TTC549 (cell line): ENCODE results near the gene PDE9A.
"Not testable (repeated sequence)": the region's sequence is repeated elsewhere in the genome, so short reads cannot be mapped to it uniquely, and the experiment has no call there.

Experiments used
- FAIRE-seq: peaks from 2 replicates; lab custom pipeline; 2012; peaks lifted over from hg19 to GRCh38; lab: Jason Lieb, UNC

The PDE9A gene

DNA sequence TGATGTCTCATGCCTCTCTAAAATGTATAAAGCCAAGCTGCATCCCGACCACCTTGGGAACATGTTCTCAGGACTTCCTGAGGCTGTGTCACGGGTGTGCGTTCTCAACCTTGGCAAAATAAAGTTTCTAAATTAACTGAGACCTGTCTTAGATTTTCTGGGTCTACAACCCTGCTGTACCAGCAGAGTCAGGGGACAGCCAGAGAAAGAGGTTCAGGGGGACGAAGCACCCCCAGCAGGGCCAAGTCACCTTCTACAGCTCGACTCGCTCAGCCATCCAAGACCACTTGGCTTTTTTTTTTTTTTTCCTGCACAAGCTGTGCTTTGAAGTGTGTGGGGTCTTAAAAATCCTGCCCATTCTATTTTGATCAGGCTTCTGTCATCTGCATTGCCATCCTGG is 28.5 kb upstream of the PDE9A start:
- FAIRE-seq: no peak

DNA sequence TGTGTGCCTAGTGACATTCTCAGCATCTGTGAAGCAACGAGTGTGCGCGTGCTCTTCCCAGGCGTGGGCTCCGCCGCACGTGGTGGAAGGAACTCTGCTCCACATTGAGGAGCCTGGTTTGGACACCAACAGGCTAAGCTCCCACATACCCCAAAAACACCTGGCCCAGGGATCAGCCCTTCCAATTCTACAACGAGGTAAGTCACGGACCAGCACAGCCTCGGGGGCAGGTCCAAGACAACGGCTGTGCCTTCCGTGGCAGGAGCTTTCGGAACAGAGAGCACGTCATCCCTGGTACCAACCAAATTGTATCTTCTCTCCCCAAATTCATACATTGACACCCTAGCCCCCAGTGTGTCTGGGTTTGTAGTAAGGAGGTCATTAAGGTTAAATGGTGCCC is 27.2 kb upstream of the PDE9A start:
- no peak for FAIRE-seq

DNA sequence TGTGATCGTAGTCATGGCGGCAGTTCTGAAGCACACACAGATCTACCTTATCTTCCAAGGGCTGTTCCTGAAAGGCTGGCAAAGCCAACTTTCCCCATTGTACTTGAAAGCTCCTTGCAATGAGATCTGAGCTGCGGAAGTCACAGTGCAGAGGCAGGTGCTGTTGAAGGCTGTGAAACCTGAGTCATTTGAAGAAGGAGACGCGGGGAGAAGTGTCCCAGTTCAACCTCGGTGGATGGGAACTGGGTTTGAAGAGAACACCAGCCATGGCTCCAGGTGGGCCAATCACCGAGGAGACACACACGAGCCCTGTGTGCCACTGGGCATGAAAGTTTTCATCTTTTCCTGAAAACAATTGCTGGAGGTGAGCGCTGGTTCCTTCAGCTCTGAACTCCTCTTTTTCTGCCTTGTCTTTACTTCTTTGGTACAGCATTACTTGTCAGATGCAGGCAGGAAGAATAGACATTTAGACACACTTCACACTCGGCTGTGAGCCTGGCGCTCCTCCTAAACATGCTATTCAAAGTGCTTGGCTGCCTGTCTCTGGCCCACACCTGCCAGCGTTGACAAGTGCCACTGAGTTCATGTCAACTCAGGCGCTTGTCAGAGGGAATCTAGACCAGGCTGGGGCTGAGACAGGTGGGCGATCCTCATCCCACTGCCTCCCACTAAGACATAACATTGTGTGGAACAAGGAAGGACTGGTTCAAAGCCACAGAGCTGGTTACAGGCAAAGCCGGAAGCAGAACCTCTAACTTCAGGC is 25.7 kb upstream of the PDE9A start:
- FAIRE-seq: no peak

DNA sequence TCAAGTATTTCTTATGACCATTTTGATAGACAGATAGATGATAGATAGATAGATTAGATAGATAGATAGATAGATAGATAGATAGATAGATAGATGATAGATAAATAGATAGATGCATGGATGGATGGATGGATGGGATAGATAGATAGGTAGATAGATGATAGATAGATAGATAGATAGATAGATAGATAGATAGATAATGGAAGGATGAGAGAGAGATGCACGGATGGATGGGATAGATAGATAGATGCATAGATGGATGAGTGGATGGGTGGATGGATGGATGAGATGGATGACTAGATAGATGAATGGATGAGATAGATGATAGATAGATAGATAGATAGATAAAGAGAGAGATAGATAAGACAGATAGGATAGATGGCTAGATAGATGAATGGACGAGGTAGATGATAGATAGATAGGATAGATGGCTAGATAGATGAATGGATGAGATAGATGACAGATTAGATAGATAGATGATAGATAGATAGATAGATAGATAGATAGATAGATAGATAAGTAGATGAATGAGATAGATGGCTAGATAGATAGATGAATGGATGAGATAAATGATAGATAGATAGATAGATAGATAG is 24.9 kb upstream of the PDE9A start:
- not testable (repeated sequence) for FAIRE-seq

DNA sequence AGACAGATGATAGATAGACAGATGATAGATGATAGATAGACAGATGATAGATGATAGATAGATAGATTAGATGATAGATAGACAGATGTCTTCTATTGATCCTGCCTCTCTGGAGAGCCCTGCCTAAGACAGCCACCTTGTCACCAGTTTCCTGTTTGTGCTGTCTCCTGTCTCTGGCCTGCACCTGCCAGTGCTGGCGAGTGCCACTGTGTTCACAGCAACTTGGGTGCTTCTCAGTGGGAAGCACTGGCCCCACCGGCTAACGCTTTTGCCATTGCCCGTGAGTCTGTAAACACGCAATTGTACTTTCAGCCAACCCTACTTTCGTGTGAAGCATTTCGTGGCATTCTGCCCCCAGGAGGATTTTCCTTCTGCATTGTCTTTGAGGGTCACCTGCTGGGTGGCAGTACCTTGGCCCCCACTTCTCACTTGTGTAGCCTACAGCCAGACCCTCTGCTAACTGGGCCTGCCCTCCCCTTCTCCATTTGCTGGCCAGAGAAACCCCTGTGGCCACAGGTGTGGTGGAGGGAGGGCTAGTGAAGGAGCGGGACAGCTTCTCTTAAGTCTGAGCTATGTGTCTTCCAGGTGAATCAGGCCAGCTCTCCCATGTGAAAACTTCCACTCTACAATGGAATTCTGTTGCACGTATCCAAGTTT is 23.4 kb upstream of the PDE9A start:
- FAIRE-seq: no peak

DNA sequence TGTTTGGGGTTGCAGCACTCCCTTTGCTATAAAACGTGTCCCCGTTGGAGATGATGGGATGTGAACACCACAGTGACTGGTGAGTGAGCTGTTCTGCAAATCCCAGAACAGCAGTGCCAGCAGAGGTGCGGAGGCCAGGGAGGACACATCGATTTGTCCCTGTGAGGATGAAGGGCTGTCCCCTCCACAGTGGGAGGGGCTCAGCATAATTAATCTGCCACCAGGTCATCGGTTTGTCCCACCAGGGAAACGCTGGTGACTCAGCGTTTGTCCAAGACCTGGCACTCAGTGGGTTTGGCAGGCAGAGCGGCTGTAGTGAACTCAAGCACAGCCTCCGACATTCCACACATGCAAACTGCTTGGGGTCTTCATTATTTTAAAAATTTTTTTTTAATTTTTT is 22.8 kb upstream of the PDE9A start:
- FAIRE-seq: no peak

DNA sequence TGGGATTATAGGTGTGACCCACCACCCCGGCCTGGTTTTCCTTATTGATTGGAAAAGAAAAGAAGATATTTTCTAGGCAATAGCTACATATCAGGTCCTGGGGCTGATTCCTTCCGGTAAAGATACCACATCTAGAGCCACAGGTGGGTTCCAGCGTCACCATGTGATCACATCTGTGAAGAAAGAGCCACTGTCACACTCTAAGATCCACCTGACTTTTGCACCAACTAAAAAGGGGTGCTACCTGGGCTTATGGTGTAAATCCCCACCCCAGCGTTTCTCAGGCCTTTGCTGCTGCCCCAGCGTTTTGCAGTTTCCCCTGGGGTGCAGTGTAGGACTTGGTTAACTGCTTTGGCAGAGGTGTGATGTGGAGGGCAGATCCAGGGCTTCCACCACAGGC is 22.3 kb upstream of the PDE9A start:
- no peak for FAIRE-seq

DNA sequence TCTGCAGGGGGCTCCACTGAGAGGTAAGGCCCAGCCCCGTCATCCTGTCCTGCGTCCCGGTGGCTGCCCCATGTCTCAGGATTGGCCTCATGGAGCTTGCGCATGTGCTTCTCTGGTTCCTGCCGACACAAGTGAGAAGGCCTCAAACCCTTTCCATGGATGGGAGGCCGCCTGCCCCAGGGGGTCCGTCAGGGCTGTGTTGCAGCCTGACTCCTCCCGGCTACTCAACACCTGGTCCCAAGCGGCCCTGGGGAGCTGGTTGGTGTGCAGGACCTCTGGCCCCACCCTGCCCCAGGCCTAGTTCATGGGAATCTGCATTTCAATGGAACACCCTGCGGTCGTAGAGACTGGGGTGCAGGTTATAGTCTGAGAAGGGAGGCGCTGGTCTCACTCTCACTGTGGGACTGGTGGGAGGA is 21.1 kb upstream of the PDE9A start:
- FAIRE-seq: no peak

DNA sequence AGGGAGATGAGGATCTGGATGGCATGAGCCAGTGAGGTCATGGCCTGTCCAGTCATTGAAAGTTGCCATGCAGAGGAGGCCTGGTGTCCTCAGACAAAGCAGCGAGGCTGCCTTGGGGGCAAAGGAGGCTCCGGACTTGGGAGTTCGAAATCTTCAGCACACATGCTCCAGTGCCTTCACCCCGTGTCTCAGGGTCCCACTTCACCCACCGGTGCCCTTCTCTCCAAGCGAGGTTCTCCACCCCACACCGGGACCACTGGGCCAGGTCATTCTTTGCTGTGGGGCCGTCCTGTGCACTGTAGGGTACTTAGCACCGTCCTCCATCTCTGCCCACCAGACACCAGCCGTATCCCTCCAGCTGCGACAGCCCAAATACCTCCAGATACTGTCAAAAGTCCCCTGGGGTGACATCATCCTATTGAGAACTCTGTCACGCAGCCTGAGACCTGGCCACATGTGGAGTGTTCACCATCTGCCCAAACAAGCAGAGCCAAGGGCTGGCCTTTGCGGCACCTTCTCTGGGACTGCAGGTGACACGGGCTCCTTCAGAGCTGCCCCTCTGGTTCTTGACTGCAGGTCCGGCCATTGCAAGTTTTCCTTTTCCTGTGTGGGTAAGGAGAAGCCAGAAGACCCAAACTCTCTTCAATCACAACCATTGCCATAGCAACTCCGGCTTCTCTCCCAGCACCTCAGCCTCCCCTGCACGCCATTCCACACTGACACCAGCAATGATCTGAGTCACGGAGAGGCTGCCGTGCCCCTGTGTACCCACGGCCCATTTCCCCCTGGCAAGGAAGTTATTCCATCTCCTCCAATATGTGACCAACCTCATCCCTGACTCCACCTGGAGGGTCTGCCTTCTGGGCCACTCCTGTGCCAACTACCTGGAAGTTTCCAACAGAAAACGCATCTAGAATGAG is 20.4 kb upstream of the PDE9A start:
- FAIRE-seq: no peak

DNA sequence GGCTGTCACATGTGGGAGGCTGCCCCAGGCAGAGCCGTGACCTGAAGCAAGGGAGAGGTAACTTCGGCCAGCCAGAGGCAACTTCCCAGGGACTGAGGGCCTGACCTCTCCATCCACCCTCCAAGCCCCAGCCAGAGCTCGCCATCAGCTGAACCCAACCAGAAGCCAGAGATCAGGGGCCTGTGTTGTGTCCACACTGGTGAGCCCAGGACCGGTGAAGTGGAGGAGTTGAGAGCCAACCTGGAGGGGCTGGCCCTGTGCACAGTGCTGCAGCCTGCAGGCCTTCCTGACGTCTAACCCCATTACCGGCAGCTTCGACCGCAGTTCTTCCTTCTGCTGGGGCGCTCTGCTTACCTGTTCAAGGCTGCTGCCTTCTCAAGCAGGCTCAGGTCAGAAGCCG is 19.6 kb upstream of the PDE9A start:
- no peak for FAIRE-seq

DNA sequence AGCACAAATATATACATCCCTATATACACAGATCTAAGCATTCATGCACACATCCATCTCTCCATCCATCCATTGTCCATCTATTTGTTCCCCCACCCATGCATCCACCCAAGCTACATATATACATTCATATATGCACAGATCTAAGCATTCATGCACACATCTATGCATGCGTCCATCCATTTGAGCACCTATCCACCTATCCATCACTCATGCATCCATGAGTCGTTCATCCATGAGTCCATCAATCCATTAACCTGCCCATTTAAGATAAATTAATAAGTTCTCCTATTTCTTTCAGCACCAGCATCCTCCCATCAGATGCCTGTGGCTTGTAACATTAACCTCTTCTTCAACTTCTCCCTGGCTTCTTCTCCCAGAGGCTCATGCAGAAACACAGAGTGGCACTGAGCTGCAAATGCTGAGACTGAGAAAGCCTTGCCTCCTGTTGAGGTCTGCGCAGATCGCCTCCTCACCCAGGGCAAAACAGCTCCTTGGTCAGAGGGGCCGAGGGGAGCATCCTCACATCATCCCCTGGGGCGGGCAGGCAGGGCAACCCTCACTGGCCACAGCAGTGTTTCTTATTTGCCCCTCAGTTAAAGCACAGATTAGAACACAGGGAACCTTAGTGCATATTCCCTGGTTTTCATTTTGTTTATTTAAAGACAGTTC is 17.4 kb upstream of the PDE9A start:
- FAIRE-seq: no peak

DNA sequence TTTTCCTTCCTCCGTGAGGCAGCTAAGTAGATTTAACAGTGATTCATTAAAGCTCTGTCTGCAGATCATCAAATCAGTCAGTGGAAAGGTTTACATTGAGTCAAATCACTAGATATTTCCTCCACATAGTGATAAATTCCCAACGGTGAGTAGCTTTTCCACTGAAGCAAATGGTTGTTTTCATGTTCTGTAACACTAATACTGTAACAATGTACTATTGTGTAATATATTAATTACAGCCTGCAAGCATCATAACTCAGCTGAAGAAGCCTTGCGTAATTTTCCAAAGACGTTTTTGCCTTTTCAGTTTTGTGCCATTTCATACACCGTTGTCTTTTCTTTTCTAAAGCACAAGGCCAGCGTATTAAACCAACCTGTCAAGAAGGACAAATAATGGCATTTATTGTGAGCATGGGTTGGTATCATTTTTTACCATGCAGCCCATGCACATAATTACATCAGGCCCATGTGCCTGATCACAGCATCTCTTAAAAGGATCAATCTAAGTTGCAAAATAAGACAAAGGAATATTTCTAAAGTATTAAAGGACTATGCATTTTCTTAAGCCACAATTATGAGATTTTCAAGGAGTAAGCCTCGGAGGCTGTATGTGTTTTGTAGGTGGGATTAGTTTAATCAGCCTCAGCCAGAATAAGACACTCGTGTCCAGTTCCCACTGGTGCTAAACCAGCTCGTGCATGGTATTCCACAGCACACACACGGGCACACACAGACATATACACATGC is 16.7 kb upstream of the PDE9A start:
- no peak for FAIRE-seq

DNA sequence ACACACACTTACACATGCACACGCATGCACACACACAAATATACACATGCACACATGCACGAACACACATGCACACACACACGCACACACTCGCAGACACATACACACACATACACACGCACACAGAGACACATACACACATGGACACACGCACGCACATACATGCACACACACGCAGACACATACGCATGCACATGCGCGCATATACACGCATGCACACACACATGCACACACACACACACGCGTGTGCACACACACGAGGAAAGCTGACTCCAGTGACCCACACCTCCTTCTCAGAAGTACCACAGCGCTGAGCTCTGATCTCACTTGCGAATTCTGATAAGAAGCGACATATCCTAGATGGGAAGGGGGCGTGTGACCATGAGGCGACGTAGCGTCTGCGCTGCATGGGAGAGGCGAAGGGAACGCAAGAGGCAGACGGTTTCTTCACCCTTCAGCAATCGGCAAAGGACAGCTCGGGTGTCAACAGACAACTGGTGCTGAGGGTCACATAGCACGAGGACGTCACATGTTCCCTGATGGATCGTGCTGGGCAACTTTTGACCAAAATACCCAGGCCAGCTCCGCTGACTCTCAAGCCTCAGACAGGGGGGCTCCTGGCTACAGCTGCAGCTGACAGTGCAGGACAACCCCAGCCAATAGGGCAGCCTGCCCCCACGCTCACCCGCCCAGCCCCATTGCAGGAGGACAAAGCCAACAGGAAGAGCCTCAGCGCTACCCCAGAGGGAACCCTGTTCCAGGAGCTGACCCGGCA is 16.0 kb upstream of the PDE9A start:
- no peak for FAIRE-seq

DNA sequence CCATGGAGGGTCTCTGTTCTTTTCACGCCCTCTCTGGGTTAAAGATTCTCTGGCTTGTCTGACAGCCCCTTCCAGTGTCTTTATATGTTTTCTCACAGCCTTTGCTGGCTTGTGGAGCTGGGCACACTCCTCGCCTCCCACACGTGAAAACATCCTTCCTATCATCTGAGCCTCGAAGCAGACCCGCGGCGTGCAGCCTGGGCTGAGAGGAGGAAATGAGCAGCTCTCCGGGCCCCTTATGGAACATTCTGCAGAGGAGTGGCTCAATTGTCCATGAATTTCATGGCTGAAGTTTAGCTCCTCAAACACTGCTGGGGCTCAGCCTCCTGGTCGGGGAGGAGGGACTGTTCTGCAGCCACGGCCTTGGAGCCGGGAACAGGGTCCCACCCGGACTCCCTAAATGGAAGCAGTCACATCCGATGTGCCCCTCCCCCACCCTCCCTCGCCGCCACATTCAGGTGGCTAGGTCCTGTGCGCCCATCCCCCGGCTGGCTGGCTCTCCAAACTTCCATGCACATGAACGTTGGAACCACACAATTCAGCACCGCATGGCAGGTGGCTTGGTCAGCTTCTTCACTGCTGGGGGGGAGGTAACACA is 15.1 kb upstream of the PDE9A start:
- FAIRE-seq: no peak

DNA sequence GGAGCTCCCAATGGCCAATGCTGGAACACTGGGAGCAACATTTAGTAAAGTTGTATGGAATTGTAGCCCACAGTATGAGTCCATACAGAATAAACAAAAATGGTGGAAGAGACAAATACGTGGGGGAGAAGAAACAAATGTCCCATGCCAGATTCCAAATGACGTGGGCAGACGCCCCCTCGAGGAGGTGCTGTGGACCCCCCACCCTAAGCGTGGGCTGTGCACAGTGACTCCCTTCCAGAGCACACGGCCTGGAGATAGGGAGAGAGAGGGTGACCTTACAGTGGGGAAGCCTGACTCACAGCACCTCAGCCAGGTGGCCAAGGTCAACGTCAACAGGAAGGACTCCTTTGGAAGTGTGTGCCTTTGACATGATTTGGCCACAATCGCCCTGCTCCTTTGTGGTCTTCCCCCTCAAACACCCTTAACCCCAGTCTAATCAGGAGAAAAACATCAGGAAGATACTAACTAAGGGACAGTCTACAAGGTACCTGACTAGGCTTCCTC is 13.7 kb upstream of the PDE9A start:
- no peak for FAIRE-seq

DNA sequence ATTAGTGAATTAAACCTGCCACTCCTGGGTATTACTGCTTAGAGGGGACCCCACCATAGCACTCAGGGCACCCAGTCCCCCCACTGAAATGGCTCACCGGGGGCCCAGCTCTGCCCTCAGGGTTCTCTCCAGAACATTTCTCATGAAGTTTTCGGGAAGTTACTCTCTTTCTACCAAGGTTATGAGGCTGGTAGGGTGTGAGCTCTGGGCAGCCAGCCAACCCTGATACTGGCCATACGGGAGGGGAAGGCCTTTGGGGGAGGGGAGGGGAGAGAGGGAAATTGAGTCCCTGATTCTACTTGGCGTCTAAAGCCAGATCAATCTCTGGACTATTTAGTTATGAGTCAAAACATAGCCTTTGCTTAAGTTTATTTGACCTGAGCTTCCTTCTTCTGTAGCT is 12.9 kb upstream of the PDE9A start:
- FAIRE-seq: no peak

DNA sequence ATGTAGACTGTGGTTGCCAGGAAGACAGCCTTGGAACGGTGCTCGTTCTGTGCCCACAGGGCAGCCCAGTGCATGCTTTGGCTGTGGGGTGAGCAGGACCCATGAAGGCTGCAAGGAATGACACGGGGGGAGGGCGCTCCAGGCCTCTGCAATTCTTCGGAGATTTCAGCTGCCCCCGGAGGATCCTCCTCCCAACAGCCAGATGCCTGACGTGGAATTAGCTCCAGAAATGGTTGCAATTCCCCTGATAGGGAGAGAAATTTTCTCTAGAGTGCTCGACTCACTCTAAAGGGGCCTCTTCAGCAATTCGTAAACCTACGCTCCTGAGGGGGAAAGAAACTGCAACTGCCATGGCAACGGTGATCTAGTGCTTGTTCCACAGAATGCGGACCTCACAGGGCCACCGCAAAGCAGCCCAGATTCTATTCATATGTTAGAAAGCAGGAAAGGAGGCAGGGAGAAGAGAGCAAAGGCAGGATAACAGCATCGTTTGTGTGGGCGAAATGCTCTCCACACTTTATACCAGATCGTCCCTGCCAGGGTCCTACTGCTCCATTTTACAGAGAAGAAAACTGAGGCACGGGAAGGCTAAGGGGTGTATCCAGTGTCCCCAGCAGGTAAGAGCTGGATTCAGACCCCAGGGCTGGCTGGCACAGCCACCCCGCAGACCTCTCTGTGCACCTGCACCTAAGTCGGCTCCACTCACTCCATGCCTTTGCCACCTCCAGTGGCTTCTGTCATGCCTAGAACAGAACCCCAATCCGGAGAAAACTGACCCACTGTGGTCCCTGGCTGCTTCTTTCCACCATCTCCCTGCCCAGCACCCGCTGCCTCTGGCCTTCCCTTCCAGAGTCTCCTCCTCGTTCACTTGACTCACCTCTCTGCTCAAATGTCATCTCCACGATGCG is 11.9 kb upstream of the PDE9A start:
- FAIRE-seq: no peak

DNA sequence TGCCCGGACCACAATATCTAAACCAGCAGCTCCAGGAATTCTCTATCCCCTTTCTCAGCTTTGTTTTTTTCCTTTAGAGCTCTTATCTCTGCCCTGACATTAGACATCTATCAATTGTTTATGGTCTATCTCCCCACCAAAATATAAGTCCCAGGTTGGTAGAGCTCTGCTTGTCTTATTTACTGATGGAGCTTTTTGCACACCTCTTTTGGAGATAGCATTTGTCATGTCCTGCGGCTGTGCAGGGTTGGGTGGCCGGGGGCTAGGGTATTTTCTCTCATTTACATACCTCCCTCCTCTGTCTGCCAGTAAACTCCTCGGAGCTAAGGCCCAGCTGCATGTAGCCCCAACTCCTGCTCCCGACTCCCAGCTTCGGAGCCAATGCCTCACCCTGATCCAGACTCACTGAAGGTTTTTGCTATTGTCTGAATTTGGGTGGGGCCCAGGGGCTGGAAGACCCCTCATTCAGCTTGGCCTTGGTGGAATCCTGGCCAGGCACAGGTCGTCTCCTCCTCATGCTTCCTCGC is 11.1 kb upstream of the PDE9A start:
- no peak for FAIRE-seq
